ENCODE results near the gene PIGU.

PIGU gene

GRCh38 chr20:34510575-34510974 is 166.3 kb downstream of the PIGU start:
- no peak overlapping the region for H3K27ac ChIP-seq (ENCODE audit: insufficient read depth, low read length, poor library complexity, severe bottlenecking)
- H3K9me3 ChIP-seq (ENCODE audit: control insufficient read depth, low read length): no peaks in the 10 kb centered on the region
- H3K4me3 ChIP-seq (ENCODE audit: insufficient read depth, low read depth, low read length, poor library complexity, severe bottlenecking): no peak overlapping the region
- H3K27me3 ChIP-seq (replicated peaks; ENCODE audit: control insufficient read depth, insufficient read depth, low read length, poor library complexity, severe bottlenecking): no peaks in the 10 kb centered on the region
- H3K36me3 ChIP-seq (ENCODE audit: control insufficient read depth, insufficient read depth, low read length): peaks cover 5% of the 10 kb centered on the region
- no peak for DNase-seq
- peaks cover 9% of the 10 kb centered on the region for H3K4me1 ChIP-seq (ENCODE audit: control insufficient read depth, insufficient read depth, low read length, poor library complexity, severe bottlenecking)

Data from effector memory CD4-positive, alpha-beta T cell (primary cell).